Muscle of arm (tissue), 12 donors: Measurements from ENCODE around the gene AQP12A. TPM values are rescaled to one million over a fixed set of nuclear protein-coding genes. Genes with fewer than 3 reads are reported as not detected.

ENCODE experiments used
- DNase-seq: peaks from one replicate; pipeline ENCODE4 v3.0.0-alpha.2; 2013
- polyA plus RNA-seq, 12 donors: library from polyadenylated mRNA; unstranded; fragments of 120-200 nt; gene quantifications; one replicate each; pipeline ENCODE4 v1.2.1, GENCODE V29; 2013; ENCODE audit not compliant: insufficient read length in 12 of 12

Gene AQP12A
- polyA plus RNA-seq, 12 donors: 0.35 to 23.0 (median 0.86) TPM; not detected in 7

DNA sequence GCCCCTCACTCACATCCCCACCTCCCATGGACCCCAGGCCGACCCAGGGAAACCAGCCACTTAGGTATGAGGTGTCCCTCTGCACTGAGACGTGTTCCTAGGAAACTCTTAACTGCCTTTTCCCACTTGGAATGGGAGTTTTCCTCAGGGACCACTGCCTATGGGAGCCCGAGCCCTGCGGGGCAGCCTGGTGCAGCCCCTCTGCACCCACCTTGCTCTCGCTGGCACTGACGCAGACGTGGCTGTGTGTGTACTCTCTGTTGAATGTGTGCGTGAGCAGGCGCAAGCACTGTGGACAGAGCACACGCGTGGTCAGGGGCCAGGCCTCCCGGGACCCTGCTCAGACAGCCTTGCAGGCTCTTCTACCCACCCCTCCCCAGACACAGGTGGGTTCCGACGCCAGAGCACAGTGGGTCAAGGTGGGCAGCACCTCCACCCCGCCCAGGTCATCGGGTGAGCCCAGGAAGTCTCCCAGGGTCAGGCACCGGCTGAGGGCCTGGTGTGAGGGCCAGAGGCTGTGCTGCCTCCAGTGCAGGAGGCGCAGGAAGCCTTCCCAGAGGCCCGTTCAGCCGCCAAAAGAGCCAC is 30.0 kb downstream of the AQP12A start:
- DNase-seq: no peak

DNA sequence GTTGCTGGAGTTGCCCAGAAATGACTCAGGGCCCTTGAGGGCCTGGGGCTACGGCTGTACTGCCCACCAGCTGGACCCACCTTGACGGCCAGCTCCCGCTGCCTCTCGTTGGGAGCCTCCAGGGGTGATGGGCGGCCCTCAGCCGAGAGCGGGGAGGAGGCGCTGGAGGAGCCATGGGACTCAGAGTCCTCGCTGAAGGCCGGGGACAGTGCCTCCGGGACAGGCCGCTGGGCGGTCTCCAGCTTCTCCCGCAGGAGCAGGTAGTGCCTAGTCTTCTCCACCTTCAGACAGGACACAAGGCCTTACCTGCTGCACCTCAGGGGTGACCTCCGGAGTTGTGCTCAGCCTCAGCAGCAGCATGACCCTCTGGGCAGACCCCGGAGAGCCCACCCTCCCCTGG is 30.7 kb downstream of the AQP12A start:
- DNase-seq: no peak

DNA sequence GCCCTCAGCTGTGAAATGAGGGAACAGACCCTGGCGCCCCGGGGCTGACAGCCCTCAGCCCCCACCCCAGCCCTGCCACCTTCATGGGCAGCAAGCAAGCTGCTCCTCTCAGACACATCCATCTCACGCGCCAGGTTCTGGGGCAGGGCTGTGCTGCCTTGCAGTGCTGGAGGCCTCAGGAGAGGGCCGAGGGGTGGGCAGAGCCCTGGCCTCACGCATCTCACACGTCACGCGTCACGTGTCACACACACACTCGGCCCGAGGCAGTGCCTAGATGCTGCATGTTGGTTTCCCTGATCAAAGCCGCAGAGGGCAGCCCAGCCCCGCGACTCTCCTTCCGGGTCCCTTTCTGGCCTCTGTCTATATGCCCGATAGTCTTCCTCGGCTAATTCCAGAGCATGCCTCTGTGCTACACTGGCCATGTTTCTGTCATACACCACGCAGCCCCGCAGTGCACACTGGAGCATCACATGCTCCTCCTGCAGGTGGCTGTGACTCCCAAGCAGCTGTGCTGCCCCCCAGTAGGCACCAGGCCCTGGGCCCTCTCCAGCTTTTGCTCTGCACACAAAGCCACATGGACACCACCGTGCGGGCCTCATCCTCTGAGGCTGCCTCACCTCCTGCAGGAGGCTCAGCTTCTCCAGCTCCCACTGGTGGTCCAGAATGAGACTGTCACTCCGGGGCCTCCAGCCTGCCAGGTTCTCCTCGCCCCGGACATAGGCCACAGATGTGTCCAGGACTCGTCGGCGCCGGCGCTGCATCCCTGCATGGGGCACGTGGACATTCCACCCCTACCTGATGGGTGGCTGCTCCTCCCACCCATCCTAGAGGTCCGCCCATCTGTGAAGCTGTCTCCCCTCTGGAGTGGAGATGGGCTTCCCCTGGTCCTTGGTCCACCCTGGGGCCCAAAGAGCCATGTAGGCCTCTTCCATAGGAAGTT is 31.4 kb downstream of the AQP12A start:
- DNase-seq: no peak

DNA sequence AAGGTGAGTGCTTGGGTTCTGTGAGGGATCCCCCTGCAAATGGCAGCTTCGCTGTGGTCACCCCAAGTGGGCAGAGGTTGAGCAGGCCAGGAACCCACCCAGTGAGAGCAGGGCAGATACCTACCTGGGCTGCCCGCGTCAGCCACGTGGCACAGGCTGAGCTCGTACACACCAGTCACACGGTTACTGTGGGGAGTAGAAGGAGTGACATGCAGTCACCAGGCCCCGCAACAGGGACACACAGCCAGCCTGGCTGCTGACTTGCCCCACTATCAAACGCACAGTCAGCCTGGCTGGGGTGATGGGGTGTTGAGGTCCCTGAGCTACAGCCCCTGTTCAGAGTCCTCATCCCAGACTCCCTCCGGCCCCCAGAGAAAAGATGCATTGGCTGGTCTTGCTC is 32.2 kb downstream of the AQP12A start:
- DNase-seq: no peak

DNA sequence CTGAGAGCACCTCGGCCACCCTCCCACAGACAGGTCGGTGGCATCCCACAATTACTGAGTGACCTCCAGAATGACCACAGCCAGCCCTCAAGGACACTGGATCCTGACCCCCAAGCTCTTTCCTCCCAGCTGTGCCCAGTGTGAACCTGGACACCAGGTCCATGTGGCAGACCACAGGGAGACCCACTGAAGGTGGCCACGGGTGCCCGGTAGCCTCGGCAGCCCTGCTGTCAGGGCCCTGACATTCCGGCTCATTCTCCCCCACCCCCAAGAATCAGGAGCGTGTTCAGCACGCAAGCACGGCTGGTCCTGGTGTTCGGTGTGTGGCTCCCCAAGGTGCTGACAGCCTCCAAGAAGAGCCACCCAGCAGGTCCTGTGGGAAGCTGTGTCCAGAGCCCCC is 32.8 kb downstream of the AQP12A start:
- DNase-seq: no peak

DNA sequence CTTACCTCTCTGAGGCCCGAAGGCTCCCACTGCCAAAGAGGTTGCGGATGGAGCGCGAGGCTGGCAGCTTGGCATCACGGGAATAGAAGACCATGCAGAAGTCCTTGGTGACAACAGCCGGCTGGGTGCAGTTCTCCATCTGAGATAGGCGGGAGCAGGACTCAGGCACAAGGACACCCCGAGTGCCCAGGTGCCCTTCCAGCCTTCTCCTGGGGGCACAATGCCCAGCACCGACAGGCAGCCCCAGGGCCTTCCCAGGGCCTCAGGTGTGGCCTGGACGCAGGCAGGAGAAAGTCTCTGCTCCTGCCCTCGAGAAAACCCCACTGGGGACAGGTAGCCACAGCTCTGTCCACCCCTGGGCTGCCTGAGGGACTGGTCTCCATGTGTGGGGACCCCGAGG is 33.6 kb downstream of the AQP12A start:
- no peak for DNase-seq

DNA sequence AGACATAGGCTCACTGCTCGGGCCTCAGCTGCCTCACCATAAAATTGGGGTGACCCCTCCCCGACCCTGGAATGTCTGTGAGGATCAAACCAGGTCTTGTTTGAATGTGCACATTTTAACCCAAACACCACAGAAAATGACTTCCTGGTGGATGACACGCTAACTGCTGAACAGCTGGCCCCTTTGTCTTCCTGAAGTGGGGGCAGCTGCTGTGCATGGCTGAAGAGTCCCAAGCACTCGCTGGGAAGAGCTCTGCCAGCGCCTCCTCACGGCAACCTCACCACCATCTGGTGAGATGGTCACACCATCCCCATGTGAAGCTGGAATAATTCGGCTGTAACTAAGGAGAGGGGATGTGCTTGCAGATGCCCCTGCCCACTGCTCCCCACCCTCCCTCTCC is 34.0 kb downstream of the AQP12A start:
- no peak for DNase-seq

DNA sequence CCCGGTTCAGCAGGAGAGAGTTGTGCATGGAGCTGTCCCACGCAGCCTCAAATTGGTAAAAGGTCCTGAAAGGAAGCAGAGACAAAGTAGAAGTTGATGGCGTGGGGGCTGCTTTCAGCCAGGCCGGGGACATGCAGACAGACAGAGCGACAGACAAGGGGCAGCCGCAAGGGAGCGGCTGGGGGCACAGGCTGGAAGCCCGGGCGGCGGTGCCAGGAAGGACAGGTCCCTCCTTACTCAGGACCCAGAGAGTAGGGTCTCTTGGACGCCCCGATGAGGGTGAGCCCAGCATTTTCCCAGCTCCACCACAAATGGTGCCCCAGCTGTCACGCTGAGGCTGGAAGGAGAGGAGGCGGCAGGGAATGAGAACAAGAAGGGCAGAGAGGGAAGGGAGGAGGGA is 35.2 kb downstream of the AQP12A start:
- DNase-seq: no peak

DNA sequence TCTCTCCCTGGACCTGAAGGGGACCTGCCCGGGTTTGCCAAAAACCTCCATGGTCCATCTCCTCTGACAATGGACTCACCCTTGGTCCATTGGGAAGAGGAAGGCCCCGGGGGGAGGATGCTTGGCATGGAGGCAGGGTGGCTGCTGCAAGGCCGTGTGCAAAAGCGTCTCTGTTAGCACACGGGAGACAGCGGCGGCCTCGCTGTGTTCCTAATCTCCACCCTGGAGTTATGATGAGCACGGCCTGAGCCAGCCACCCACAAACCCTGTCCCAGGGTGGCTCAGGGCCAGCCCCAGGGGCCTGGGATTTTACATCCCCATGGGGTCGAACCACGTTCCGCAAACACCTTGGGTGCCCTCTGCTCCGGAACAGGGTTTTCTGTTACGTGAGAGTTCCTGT is 35.8 kb downstream of the AQP12A start:
- no peak for DNase-seq

DNA sequence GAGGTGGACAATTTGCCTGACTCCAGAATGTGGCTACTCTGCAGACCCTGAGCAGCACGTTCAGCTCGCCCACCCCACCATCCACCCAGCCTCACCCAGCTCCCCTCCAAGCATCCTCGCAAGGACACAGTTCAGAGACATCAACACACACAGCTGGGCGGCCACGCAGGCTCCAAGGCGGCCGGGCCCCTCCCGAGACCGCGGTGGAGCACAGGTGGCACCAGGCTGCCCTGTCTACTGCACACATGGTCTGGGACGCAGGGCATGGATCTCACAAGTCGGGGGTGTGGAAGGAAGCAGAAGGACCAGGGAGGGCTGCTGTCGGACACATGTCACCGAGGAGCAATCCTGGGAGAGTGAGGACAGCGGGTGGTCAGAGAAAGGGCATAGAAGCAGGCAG is 36.2 kb downstream of the AQP12A start:
- DNase-seq: no peak

DNA sequence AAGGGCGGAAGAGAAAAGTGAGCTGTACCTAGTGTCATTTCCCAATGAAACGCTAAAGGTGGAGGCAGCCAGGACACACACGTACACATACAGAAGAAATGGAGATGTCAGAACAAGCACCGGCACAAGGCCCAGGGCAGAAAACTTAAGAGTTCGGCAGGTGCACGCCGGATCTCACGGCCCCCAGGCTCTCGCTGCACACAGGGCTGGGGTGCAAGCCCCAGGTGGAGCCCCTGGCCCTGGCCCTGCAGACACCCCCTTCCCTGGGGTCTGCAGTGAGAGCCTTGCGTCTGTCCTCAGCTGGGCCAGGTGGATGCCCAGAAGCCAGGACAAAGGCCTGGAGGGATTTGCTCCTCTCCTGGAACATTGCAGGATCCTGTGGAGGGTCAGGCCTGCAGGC is 36.7 kb downstream of the AQP12A start:
- no peak for DNase-seq

DNA sequence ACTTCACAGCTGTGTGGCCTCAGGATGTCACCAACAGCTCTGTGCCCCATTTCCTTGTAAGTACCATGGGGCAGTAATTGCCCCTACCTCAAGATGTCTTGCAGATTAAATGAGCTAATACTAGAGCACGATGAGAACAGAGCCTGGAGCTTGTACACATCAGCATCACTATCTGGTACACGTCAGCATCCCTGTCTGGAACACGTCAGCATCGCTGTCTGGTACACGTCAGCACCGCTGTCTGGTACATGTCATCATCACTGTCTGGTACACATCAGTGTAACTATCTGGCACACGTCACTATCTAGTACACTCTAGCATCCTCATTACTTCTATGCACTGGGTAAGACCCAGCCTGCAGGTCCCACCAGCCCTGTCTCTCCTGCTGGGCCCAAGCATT is 37.2 kb downstream of the AQP12A start:
- no peak for DNase-seq

DNA sequence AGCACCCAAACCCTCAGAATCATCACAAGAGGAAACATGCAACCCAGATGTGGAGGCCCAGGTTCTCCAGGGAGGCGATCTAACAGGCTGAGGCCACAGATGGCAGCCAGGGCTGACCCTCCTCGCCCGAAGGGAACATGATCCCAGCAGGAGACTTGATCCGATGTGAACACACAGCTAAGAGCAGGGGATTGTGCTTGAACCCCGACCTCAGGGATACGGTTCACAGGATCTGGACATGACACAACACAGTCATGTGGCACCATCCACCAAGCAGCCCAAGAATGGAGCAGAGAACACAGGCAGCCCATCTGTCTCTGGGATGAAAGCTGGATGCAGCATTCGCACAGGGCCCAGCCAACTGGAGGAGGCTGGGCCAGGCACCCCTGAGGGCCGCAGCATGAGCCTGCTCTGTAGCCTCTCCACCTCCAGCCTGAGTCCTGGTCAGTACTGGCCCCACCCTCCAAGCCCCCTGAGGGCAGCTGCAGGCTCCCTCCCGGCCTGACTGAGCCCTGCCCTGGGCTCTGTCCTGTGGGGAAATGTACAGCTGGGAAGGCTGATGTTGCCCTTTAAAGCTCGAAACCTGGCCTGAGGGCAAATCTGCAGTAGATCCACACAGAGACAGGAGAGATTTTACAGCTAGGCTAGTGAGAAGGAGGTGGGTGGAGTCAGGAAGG is 39.0 kb downstream of the AQP12A start:
- DNase-seq: no peak

DNA sequence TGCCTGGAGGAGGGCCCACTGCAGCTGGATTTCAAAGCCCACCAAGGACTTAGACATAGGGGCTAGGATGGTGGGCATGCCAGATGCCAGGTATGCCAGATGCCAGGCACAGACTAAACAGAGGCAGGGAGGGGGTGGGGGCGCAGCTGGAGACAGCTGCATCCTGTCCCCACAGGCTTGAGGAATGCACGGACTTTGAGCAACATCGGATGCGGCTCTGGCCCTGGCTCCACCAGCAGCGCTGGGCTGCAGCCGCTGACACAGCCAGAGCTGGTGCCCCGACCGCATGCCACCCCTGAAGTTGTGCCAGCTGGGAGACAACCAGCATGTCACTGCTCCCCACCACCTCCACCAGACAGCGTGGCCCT is 39.5 kb downstream of the AQP12A start:
- peak; percentile 25 for DNase-seq

DNA sequence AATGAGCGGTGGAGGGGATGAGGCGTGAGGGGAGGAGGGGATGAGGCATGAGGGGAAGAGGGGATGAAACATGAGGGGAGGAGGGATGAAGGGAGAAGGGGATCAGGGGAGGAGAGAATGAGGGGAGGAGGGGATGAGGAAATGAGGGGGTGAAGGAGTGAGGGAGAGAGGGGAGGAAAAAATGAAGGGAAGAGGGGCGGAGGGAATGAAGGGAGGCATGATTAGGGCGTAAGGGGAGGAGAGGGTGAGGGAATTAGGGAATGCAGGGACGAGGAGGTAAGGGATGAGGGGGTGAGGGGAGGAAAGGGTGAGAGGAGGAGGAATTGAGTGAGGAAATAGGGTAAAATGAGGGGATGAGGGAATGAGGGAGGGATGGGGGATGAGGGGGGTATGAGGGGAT is 40.5 kb downstream of the AQP12A start:
- DNase-seq: no peak

DNA sequence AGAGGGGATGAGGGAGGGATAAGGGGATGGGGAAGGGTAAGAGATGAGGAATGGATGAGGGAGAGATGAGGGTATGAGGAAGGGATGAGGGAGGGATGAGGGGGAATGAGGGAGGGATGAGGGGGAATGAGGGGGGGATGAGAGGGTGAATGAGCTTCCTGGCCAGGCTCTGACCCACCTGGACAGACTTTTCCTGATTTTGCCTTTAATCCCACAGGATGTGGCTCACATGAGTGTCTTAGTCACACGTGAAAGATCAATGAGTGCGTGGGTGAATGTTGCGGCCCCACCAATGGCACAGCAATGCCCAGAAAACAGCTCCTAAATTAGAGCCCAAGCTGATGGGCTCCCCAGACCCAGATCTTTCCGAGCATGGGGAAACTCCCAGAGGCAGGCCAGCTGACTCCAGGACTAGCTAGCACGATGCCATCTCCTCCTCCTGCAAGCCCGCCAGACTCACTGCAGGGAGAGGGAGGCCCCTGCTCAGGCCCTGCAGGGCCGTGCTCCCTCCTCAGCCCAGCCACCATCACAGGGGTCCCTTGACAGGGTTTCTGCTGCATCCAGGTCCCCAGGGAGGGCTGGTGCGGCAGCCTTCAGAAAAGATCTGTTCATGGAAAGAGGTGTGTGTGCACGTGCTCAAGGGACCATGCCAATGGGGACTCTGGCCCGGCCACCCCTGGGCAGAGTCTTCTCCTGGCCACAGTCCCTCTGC is 41.4 kb downstream of the AQP12A start:
- no peak for DNase-seq

DNA sequence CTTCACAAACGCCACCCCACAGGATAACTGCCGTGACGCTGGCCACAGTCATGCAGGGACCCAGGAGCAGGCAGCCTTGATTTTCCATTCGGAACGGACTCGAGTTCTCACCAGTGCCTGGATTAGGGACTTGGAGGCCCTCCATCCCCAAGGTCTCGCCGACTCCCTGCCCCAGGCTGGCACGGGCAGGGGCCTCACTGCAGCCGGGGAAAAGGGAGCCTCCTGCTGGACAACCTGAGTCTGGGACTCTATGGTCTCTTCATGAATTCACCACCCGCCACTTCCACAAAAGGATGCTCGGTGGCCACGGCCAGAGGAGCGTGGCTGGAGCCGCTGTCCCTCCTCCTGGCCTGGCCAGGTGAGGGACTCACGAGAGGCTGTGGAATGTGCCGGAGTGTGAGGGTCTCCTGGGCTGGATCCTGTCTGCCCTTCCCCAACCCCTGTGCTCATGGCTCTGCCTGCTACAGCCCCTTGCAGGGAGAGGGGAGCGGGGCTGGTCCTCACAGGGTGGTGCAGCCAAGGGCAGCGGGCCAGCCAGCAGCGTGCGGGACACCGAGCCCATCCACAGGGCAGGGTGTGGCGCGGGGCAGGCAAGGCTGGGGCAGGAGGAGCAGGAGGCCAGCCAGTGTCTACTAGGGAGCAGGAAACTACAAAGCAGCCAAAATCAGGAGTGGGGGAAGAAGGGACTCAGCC is 42.3 kb downstream of the AQP12A start:
- no peak for DNase-seq

DNA sequence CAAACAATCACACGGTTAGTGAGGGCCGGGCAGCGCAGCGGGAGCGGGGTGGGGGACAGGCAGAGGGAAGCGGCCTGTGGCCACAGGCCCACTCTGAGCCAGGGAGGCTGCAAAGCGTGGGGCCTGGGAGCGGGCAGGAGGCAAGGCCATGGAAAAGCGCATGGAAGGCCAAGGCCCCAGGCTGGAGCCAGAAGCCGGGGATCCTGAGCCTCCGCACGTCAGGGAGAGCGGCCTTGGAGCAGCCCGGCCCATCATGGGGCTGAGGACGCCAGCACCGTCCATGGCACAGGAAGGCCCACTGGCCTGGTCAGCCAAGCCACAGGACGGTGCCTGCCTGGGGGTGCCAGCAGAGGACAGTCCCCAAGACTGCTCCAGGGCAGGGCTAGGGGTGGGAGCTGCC is 43.1 kb downstream of the AQP12A start:
- DNase-seq: no peak

DNA sequence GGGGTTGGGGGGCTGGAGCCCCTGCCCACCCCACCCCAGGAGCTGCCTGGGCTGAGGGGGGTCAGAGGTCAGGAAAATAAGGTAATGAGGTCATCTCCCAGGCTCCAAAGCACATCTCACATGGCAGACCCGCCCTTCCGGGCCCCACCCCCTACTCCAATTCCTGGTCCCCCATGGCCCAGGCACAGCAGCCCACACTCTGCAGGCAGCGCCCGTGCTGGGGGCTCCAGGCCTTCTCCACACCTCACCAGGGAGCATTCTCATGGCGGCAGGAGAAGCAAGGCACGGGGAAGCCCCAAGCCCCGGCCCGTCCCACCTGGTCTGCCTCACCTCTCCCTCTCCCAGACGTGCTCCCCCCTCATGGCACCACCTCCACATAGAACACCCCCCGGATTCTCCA is 43.8 kb downstream of the AQP12A start:
- no peak for DNase-seq

DNA sequence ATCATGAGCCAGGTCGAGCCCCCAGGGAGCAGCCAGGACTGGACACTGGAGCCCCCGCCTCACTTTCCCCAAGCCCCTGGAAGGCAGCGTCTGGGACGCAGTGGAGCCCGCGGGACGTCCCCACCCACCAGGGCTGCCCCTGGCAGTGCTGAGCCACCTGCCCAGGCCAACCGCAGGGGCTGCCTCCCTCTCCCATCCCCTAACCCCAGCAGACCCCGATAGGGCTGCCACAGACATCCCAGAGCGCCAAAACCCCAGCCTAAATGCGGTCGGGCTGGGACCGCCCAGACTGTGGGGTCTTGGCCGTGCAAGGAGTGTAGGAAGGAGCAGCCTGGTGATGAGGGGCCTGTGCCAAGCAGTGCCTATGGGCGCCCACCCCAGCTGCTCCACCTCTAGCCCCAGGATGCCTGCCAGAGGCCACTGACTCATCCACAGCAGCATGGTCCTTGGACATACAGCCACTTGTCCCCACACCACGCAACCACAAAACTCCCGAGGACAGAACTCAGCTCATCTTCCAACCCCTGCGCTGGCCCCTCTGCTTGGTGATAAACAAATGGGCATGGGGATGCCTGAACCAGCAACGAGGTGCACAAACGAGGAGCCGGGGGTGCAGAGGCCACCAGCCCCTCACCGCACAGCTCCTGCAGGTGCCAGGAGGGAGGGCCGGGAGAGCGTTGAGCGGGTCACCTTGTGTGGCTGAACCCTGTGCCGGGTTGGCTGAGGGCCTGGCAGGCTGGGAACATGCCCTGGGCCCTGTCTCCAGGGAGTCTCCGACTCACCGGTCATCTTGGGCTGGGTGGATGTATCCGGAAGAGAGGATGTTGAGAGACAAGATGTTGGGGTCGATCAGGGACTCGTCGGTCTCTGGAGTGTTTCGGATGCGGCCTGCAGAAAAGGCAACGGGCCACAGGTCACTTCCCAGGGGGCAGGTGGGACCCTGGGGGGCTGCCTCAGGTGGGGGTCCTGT is 44.9 kb downstream of the AQP12A start:
- no peak for DNase-seq

DNA sequence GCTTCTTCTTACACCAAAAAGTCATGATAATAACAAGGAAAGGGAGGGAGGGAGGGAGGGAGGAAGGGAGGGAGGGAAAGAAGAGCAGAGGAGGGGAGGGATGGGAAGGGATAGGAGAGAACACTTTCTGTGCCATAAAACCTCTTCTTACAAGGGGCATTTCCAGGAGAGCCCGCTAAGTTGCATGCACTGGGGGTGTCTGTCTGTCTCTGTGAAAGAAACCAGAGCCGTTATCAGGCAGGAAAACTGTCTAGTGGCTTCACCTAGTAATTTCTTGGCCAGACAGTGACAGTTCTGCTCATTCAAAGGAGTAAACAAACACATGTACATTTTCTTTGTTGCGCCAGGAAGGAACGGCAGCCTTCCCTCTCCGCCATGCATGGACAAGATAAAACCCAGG is 45.8 kb downstream of the AQP12A start:
- no peak for DNase-seq
